Cardiac septum (tissue), 1 donor: ENCODE data around the gene RANBP3. TPM values are rescaled to one million over a fixed set of nuclear protein-coding genes. Genes with fewer than 3 reads are reported as not detected.

ENCODE experiments used
- DNase-seq: peaks from one replicate; pipeline ENCODE4 v3.0.0-alpha.2; 2020; ENCODE audit warnings: low spot score
- intact Hi-C: fragments of 100-400 bp; cut with DNase I; formaldehyde crosslinking; loops from one replicate; pipeline ENCODE4 v1.14.0; 2022
- total RNA-seq: library from RNA; stranded (reverse); fragmentation: NEBNext Ultra II Directional; extraction: Animal tissue kit (Norgen Biotek cat#: 25700); gene quantifications from one replicate; pipeline ENCODE4 v1.2.1, GENCODE V29; 2021
- donor health status: DM: no; HTN: no; CAD: no.

The RANBP3 gene
- total RNA-seq, 1 donor from 2014 or later, result 49.0 TPM

DNA sequence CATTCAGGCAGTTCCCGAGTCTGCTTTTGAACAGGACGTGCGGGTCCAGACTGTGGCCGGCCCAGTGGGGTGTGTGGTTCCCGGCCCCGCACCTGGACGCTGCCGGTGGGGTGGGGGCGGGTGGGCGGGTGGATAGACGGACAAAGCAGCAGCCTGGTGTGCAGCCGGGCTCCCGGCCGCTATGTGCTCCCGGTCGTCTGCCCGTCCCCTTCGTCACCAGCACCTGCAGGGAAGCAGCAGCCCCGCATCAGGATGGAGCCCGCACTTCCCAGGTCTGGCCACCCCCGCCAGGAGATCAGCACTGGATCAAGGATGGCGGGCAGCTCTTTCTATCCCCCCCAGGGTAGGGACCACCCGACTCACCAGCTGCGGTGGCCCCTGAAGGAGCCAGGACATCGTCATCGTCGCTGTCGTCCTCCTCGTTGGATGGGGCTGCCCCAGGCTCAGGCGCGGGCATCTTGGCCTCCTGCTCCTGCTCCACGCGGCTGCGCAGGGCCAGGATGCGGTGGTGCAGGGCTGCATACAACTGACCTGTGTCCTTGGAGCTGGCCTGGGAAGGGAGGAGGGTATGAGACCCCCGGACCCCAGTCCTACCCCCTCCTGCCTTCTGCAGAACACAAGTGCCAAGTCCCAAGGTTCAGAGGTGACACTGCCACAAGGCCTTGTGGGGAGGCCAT is 60.4 kb downstream of the RANBP3 start:
- intact Hi-C loops, result no loop called here
- DNase-seq, result no peak

DNA sequence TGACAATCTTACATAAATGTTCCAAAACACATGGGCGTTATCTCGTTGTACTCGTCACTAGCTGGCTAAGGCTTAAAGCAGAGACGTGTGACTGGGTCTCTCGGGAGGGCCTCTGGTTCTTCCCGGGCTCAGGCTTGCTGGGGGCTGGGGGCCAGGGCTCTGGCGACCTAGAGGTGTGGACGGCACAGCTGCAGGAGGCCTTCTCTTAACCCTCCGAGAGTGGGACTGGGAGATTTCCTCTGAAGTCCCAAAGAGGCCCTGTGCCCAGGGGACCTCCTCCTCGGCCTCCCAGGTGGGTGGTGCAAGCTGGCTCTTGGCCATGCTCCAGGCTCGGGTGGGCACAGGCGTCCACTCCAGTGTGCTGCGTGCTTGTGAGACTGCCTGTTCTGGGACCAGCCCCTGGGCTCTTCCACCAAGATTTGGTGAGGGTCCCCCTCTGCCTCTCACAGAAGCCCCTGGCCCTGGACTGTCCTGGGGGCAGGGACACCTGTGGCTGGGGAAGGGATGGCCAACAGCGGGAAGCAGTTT is 61.7 kb downstream of the RANBP3 start:
- intact Hi-C loops, result no loop called here
- no peak for DNase-seq

DNA sequence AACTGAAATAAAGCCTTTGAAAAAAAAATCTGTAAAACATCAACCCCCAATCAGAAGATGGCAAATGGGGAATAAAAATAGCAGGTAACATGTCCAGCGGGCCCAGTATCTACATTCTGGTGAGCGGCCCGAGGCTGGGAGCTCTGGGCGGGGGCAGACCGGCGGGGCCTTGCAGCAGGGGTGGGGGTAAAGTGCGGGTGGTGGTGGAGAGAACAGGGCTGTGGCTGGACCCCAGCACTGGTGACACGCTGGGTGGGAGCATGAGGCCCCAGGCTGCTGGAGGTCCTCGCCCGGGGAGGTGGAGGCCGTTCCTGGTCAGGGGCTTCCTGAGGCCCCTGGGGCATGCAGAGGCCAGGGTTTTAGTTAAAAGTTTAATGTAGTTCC is 62.2 kb downstream of the RANBP3 start:
- intact Hi-C loops, result no loop called here
- DNase-seq, result no peak

- intact Hi-C loops, result no loop called here
- DNase-seq, result no peak
These were observed 62.8 kb downstream of the RANBP3 start for GRCh38 chr19:5914946-5915781.

- intact Hi-C loops, result no loop called here
These were observed 63.6 kb downstream of the RANBP3 start for GRCh38 chr19:5914358-5914774.

GRCh38 chr19:5913739-5914357 is 64.1 kb downstream of the RANBP3 start, which contains the start of gene CAPS:
TSS of gene CAPS (plus strand) at chr19:5914254. CDS start at chr19:5914407, 153 bp downstream.
- DNase-seq, result no peak
- intact Hi-C loops, result no loop called here

More at GRCh38 chr19:5914358-5914774, 63.6 kb downstream of the RANBP3 start:
- DNase-seq, result no peak

DNA sequence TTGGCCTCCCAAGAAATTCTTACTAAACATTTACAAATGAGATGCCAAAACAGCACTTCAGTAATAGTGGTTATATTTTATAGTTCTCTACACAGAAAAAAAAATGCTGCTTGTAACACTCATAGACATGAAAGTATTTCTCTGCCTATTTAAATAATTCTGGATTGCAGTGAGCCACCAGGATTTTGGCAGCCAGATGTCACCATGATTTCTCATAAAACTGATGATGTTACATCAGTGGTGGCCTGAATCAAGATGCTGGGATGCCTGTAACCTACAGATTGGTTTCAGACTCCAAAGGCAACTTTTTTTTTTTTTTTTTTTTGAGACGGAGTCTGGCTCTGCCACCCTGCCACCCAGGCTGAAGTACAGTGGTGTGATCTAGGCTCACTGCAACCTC is 66.6 kb downstream of the RANBP3 start:
- intact Hi-C loops, result no loop called here
- no peak for DNase-seq

- DNase-seq, result no peak
- intact Hi-C loops, result no loop called here
These were observed 67.4 kb downstream of the RANBP3 start for GRCh38 chr19:5910638-5910907.

GRCh38 chr19:5908773-5909442 is 69.0 kb downstream of the RANBP3 start:
- intact Hi-C loops, result loop anchor here (5.0 kb wide), 1 partner anchor 58 kb away; no protein-coding TSS in a partner anchor
- DNase-seq, result no peak

DNA sequence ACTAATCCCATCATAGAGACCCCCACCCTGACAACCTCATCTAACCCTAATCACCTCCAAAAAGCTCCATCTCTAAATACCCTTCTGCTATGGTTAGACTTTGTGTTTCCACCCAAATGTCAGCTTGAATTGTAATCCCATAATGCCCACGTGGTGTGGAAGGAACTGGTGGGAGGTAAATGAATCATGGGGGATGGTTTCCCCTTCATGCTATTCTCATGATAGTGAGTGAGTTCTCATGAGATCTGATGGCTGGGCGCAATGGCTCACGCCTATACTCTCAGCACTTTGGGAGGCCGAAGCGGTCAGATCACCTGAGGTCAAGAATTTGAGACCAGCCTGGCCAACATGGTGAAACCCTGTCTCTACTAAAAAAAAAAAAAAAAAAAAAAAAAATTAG is 70.7 kb downstream of the RANBP3 start:
- intact Hi-C loops, result loop anchor here (5.0 kb wide), 1 partner anchor 60 kb away; no protein-coding TSS in a partner anchor
- DNase-seq, result no peak

- intact Hi-C loops, result loop anchor here (5.0 kb wide), 1 partner anchor 62 kb away; no protein-coding TSS in a partner anchor
- DNase-seq, result no peak
These were observed 72.7 kb downstream of the RANBP3 start for GRCh38 chr19:5905114-5905778.

DNA sequence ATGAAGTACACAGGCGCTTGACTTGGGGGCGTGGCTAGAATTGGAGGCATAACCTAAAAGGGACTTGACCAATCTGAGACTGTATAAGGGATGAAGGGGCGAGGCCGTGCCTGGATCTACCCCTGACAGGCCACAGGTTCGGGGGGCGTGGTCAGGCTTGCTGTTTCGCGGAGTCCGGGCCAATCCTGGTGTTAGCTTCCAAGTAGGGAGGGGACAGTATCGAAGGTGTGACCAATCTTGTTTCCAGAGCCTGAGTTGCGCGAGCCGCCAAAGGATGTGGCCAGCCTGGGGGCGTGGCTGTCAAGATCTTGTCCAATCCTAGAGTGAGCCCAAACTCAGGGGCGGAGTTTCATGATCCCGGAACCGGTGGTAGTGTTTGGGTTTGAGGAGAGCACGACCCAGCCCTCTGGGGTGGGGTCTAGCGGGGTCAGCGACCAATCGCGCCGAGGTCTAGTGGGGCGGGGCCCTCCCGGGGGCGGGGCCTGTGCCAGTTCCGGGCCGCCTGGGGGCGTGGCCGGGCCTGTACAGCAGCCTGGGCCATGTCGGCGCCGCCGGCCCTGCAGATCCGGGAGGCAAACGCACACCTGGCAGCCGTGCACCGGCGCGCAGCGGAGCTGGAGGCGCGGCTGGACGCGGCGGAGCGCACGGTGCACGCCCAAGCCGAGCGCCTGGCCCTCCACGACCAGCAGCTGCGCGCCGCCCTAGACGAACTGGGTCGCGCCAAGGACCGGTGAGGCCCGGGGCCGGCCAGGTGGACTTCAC is 73.4 kb downstream of the RANBP3 start, which contains the start of gene VMAC:
TSS of gene VMAC (plus strand) at position 521 of the 762 bp plus-strand sequence. CDS start at position 540, 19 bp downstream.
- DNase-seq, result peak; percentile 100
- intact Hi-C loops, result loop anchor here (5.0 kb wide), 1 partner anchor 63 kb away; no protein-coding TSS in a partner anchor

DNA sequence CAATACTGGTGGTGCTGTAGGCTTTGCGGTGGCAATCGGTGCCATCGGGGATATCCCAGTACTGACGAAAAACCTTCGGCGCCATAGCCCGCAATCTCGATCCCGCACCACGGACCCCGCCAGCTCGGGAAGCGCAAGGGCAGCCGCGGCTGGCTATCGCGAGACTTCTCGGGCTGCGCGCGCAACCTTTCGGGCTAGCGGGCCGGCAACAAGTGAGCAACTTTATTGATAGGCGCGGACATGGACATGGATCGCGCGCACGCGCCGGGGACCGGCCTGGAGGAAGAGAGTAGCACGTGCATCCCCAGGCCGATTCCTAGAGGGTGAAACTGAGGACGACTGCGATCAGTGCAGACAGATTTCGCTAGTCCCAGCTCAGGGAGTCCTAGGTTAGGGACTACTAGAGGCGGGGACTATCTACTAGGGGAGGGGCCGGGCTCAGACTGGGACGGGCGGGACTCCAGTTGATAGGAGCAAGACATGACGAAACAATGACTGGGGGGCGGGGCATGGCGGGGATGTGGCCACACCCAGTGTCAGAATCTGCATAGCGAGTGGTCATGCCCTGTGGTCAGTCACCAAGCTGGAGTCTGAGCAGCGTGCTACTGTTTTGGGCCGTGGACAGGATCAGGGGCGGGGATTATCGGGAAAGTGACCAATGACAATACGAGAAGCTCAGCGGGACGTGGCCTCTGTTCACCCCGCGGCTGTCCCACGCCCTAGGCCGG is 74.2 kb downstream of the RANBP3 start, which contains the start of gene NDUFA11:
TSS of gene NDUFA11 (minus strand) at position 167 of the 728 bp plus-strand sequence. CDS start at position 85, 82 bp downstream.
- intact Hi-C loops, result no loop called here
- DNase-seq, result peak; percentile 98

GRCh38 chr19:5903056-5903623 is 74.8 kb downstream of the RANBP3 start:
- intact Hi-C loops, result no loop called here
- DNase-seq, result no peak

GRCh38 chr19:5900976-5901375 is 77.0 kb downstream of the RANBP3 start:
- DNase-seq, result no peak
- intact Hi-C loops, result no loop called here

DNA sequence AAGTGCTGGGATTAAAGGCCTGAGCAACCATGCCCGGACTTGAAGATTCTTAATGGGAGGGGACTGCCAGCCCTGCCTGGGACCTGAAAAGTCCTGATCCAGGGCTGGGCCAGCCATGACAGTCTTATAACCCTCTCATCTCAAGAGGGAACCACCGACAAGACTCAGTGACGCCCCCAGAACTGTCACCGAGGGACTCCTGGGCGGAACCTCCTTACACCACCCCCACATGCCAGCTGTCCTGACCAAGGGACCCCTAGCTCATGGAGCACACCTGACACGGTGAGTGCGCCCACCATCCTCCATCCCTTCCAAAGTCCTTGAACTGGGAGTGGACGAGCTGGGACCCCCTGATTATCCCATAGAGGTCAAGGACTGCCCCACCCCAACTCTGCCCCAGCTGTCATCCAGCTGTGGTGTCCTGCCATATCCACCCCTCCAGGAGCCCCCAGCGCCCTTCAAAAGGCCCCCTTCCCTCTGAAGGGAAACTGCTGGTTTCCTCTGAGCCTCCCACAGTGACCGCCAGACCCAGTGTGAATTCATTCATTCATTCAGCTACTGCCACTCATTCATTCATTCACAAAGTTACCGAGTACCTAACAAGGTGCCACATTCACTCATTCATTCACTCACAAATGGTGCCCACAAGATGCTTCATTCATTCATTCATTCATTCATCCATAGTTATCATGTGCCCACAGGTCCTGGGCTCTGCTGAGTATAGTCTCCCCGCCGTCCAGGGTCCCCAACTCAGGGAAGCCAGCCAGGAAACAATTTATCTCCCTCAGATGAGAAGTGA is 78.0 kb downstream of the RANBP3 start:
- DNase-seq, result no peak
- intact Hi-C loops, result no loop called here
